T-cell (primary cell): ENCODE data around the gene ULK3. TPM values are rescaled to one million over a fixed set of nuclear protein-coding genes. Genes with fewer than 3 reads are reported as not detected.
A peak's percentile ranks its signal among the peaks of the same experiment; 100 is the strongest.

ENCODE experiments used
- ATAC-seq, 4 experiments: fragments of 200-7000 bp in 3 of 4; fragments of 150-1000 bp in 1 of 4; cut with Tn5 transposase; replicated peaks in 1 of 4; 1 replicate in 3 of 4; 2 replicates in 1 of 4; pipeline ENCODE4 v1.10.0; 2021; ENCODE audit warnings: moderate library complexity in 3 of 4, mild to moderate bottlenecking in 2 of 4, moderate number of reproducible peaks in 1 of 4
- CTCF ChIA-PET, 2 donors: fragments of 300-600 bp; sonication (Branson Sonifier 250); formaldehyde crosslinking; loops; one replicate each; lab custom pipeline; 2022; ENCODE audit warnings: antibody characterized with exemption in 2 of 2; lab: Charles Lee
- POLR2A ChIA-PET, 2 donors: fragments of 300-600 bp; sonication (Branson Sonifier 250); formaldehyde crosslinking; loops; one replicate each; lab custom pipeline; 2022; ENCODE audit warnings: antibody characterized with exemption in 2 of 2; lab: Charles Lee
- DNase-seq, 35 experiments: peaks; one replicate each; pipeline versions ENCODE4 v3.0.0 to v3.0.0-alpha.2; 2013 to 2023
- H3K27ac ChIP-seq: one replicate; pipeline ENCODE4 v1.5.1; 2013; ENCODE audit warnings: low read length
- H3K27me3 ChIP-seq, 2 experiments: replicated peaks in 1 of 2; 1 replicate in 1 of 2; 2 replicates in 1 of 2; pipeline versions ENCODE4 v1.6.1 to v1.7.0; 2013; ENCODE audit warnings: low read length in 1 of 2, mixed read lengths in 1 of 2; ENCODE audit not compliant: control insufficient read depth in 2 of 2, insufficient read depth in 2 of 2; ENCODE audit errors: extremely low read depth in 1 of 2
- H3K36me3 ChIP-seq, 2 donors: 1 replicate in 1 of 2; 2 replicates in 1 of 2; pipeline versions ENCODE4 v1.6.1 to v1.7.0; 2013; ENCODE audit warnings: low read length in 1 of 2; ENCODE audit not compliant: control insufficient read depth in 2 of 2, insufficient read depth in 1 of 2; ENCODE audit errors: extremely low read depth in 1 of 2
- H3K4me1 ChIP-seq, 2 experiments: 1 replicate in 1 of 2; 2 replicates in 1 of 2; pipeline versions ENCODE4 v1.6.1 to v1.7.0; 2013; ENCODE audit warnings: low read length in 2 of 2, mixed read lengths in 1 of 2; ENCODE audit not compliant: insufficient read depth in 2 of 2, control insufficient read depth in 1 of 2; ENCODE audit errors: extremely low read depth in 1 of 2
- H3K4me3 ChIP-seq, 2 donors: 1 replicate in 1 of 2; 2 replicates in 1 of 2; pipeline versions ENCODE4 v1.5.1 to v1.7.0; 2013; ENCODE audit warnings: mild to moderate bottlenecking in 2 of 2, low read length in 1 of 2, moderate library complexity in 1 of 2; ENCODE audit not compliant: control insufficient read depth in 1 of 2; ENCODE audit errors: extremely low read depth in 1 of 2
- H3K9me3 ChIP-seq: 2 replicates; pipeline ENCODE4 v1.7.0; 2013
- H3K27ac Mint-ChIP-seq, 2 donors: one replicate each; pipeline ENCODE4 v1.8.0; 2020 to 2021; ENCODE audit warnings: mild to moderate bottlenecking in 2 of 2, mixed read lengths in 2 of 2
- H3K27me3 Mint-ChIP-seq, 2 donors: one replicate each; pipeline ENCODE4 v1.8.0; 2021 to 2022; ENCODE audit warnings: mixed read lengths in 2 of 2
- H3K36me3 Mint-ChIP-seq: one replicate; pipeline ENCODE4 v1.8.0; 2021; ENCODE audit warnings: mixed read lengths
- H3K4me1 Mint-ChIP-seq, 3 donors: one replicate each; pipeline ENCODE4 v1.8.0; 2020 to 2022; ENCODE audit warnings: mixed read lengths in 3 of 3, mild to moderate bottlenecking in 1 of 3
- H3K4me3 Mint-ChIP-seq, 3 donors: one replicate each; pipeline ENCODE4 v1.8.0; 2020 to 2022; ENCODE audit warnings: mild to moderate bottlenecking in 3 of 3, mixed read lengths in 3 of 3, moderate library complexity in 3 of 3
- H3K9me3 Mint-ChIP-seq, 3 donors: one replicate each; pipeline ENCODE4 v1.8.0; 2020 to 2022; ENCODE audit warnings: mixed read lengths in 3 of 3
- WGBS: methylation state at CpG from one replicate; pipeline ENCODE4 v1.1.5; 2013; ENCODE audit warnings: missing lambda C conversion rate; ENCODE audit not compliant: insufficient coverage; 5-methylcytosine and 5-hydroxymethylcytosine counted together
- total RNA-seq, 35 experiments: library from RNA in 6 of 35; stranded (reverse) in 6 of 35; fragments of 120-200 nt in 1 of 35; gene quantifications; one replicate each; pipeline versions ENCODE4 v1.2.1 to v1.2.4 and lab custom pipeline; 2013 to 2026

Gene ULK3
- total RNA-seq, 5 donors from 2014 or later (not counting 1 experiment from before 2014, with no cell fraction given), result 53.4 to 112 (median 101) TPM

DNA sequence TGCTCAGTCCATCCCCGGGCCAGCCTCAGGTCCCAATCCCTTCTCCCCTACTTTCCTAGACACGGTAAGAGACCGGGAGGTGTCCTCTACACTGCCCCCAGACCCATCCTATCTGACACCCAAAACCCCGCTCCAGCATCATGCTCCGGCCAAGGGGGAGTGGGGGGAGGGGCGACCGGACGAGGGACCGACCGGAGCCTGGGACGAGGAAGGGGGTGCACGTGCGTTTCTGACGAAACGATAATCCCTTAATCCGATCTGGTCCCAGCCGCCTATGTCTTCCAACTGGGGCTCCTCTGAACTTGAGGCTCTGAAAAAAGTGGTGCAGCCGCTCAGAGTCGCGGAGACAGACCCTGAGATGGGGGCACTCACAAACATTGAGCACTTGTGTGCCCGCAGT is 16.0 kb downstream of the ULK3 start:
- Histone ChIP-seq H3K4me3 (no peak overlapping the region), H3K27ac (no peak overlapping the region), H3K27me3 (peaks cover 2 to 39% of the 10 kb centered on the region in 2 experiments), H3K9me3 (no peaks in the 10 kb centered on the region), H3K4me1 (peaks cover 0 to 11% of the 10 kb centered on the region in 2 experiments), H3K36me3 (no peaks in the 10 kb centered on the region)
- DNase-seq (no peak), ATAC-seq (no peak)
- H3K4me1 Mint-ChIP-seq, result peaks cover 0 to 6% (median 0%) of the 10 kb centered on the region in 3 donors
- H3K27me3 Mint-ChIP-seq, result peaks cover 14 to 28% of the 10 kb centered on the region in 2 donors
- WGBS, result 33% methylated on average over 16 of the region's 21 CpGs
- CTCF ChIA-PET, result interaction anchor here in 1 of 2 donors (0.6 to 1.1 kb wide), 2 partner anchors 34 to 168 kb away, joined by 3 read pairs; partner anchors contain the start of gene SCAMP5
- H3K9me3 Mint-ChIP-seq, result no peaks in the 10 kb centered on the region
- no peak overlapping the region for H3K4me3 Mint-ChIP-seq
- H3K36me3 Mint-ChIP-seq, result no peaks in the 10 kb centered on the region
- POLR2A ChIA-PET, result interaction anchor here in 1 of 2 donors (0.6 kb wide), 1 partner anchor 168 kb away, joined by 5 read pairs; no protein-coding TSS in a partner anchor
- H3K27ac Mint-ChIP-seq, result no peak overlapping the region

DNA sequence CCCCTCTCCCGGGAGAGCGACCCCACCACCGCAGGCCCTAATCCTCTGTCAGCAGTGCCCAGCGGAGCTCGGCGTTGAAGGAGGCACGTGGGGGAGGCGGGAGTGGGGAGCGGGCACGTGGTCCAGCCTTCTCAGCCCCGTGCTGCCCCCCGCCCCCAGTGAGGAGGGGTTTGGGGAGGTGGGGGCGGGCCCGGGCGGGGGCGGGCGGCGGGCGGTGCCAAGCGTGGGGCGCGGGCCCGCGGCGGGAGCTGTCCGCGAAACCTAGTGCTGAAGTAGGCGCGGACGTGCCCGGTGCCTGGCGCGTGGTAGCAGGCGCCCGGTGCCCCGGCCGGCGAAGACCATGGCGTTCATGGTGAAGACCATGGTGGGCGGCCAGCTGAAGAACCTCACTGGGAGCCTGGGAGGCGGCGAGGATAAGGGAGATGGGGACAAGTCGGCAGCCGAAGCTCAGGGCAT is 16.6 kb downstream of the ULK3 start, which contains the start of gene CPLX3:
TSS of gene CPLX3 (plus strand) at position 264 of the 456 bp plus-strand sequence. CDS start at position 341, 77 bp downstream.
- Mint-ChIP-seq H3K27me3 (peaks cover 14 to 28% of the 10 kb centered on the region in 2 donors), H3K9me3 (no peaks in the 10 kb centered on the region), H3K36me3 (no peaks in the 10 kb centered on the region), H3K27ac (no peak within 1 kb of the TSS), H3K4me1 (peaks cover 0 to 6% (median 0%) of the 10 kb centered on the region in 3 donors), H3K4me3 (no peak within 1 kb of the TSS)
- POLR2A ChIA-PET, result interaction anchor here (0.7 kb wide), 2 partner anchors 10 to 728 kb away, joined by 4 to 14 read pairs; no protein-coding TSS in a partner anchor
- 19% methylated on average over 13 of the region's 44 CpGs for WGBS
- H3K36me3 ChIP-seq, result no peaks in the 10 kb centered on the region
- no peak within 1 kb of the TSS for H3K4me3 ChIP-seq
- no peaks in the 10 kb centered on the region for H3K9me3 ChIP-seq
- H3K27ac ChIP-seq, result no peak within 1 kb of the TSS
- CTCF ChIA-PET, result interaction anchor here in 1 of 2 donors (0.6 to 1.2 kb wide), 3 partner anchors 33 to 169 kb away, joined by 3 to 6 read pairs (median 3); partner anchors contain the start of gene SCAMP5
- H3K4me1 ChIP-seq, result peaks cover 0 to 11% of the 10 kb centered on the region in 2 experiments
- DNase-seq (peak in 27 of 35 experiments; percentile 8 to 70 (median 42)), ATAC-seq (peak; percentile 68 to 89 (median 76))
- peaks cover 2 to 39% of the 10 kb centered on the region in 2 experiments for H3K27me3 ChIP-seq

DNA sequence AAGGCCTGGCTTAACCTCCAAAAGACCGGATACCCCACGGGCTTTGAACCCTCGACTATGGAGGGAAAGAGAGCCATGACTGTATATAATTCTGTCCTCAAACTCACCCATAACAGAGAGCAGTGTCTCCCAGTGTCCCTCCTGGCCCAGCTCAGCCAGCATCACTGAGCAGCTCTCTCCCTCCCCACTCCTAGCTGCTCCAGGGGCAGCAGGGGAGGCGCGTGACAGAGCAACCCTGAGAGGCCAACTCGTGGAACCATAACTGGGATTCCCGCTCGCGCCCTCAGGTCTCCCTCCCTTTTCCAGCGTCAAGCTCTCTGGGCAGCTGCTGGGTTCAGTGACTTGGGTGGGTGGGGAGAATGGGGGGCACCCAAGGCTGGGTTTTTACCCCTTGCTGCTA is 17.1 kb downstream of the ULK3 start:
- peaks cover 2 to 41% of the 10 kb centered on the region in 2 experiments for H3K27me3 ChIP-seq
- H3K36me3 ChIP-seq, result no peaks in the 10 kb centered on the region
- H3K4me1 ChIP-seq, result peaks cover 0 to 11% of the 10 kb centered on the region in 2 experiments
- H3K27me3 Mint-ChIP-seq, result peaks cover 14 to 28% of the 10 kb centered on the region in 2 donors
- ChIA-PET CTCF (interaction anchor here (0.6 to 1.2 kb wide), 4 partner anchors 25 to 169 kb away, joined by 3 to 7 read pairs (median 4); partner anchors contain the start of gene SCAMP5 (in 1 of the 2)), POLR2A (interaction anchor here (0.7 kb wide), 2 partner anchors 11 to 728 kb away, joined by 4 to 14 read pairs; no protein-coding TSS in a partner anchor)
- no peaks in the 10 kb centered on the region for H3K36me3 Mint-ChIP-seq
- H3K4me3 Mint-ChIP-seq, result no peak overlapping the region
- H3K9me3 Mint-ChIP-seq, result no peaks in the 10 kb centered on the region
- no CpG with 5 or more reads among the region's 10 CpGs for WGBS
- ATAC-seq, result peak in 1 of 4 experiments; percentile 10
- H3K9me3 ChIP-seq, result no peaks in the 10 kb centered on the region
- no peak overlapping the region for H3K27ac ChIP-seq
- peaks cover 0 to 6% (median 0%) of the 10 kb centered on the region in 3 donors for H3K4me1 Mint-ChIP-seq
- no peak overlapping the region for H3K27ac Mint-ChIP-seq
- no peak overlapping the region for H3K4me3 ChIP-seq
- no peak for DNase-seq

GRCh38 chr15:74824976-74825375 is 18.0 kb downstream of the ULK3 start:
- DNase-seq (no peak), ATAC-seq (no peak)
- Mint-ChIP-seq H3K4me3 (no peak overlapping the region), H3K27me3 (peaks cover 14 to 28% of the 10 kb centered on the region in 2 donors), H3K9me3 (no peaks in the 10 kb centered on the region), H3K4me1 (peaks cover 0 to 6% (median 0%) of the 10 kb centered on the region in 3 donors), H3K36me3 (no peaks in the 10 kb centered on the region), H3K27ac (no peak overlapping the region)
- Histone ChIP-seq H3K4me1 (peaks cover 0 to 13% of the 10 kb centered on the region in 2 experiments), H3K4me3 (no peak overlapping the region), H3K36me3 (no peaks in the 10 kb centered on the region), H3K27me3 (peaks cover 2 to 47% of the 10 kb centered on the region in 2 experiments), H3K9me3 (no peaks in the 10 kb centered on the region), H3K27ac (no peak overlapping the region)
- ChIA-PET CTCF (no interaction called here), POLR2A (no interaction called here)
- WGBS, result 86% methylated on average over 6 of the region's 7 CpGs

- DNase-seq (no peak), ATAC-seq (no peak)
- CTCF ChIA-PET, result interaction anchor here (0.6 to 1.0 kb wide), 2 partner anchors 52 to 169 kb away, joined by 3 to 5 read pairs; no protein-coding TSS in a partner anchor
- Histone ChIP-seq H3K36me3 (no peaks in the 10 kb centered on the region), H3K4me3 (no peak overlapping the region), H3K27ac (no peak overlapping the region), H3K27me3 (peaks cover 2 to 47% of the 10 kb centered on the region in 2 experiments), H3K4me1 (peaks cover 0 to 22% of the 10 kb centered on the region in 2 experiments), H3K9me3 (no peaks in the 10 kb centered on the region)
- H3K4me1 Mint-ChIP-seq, result peaks cover 0 to 16% (median 8%) of the 10 kb centered on the region in 3 donors
- H3K27me3 Mint-ChIP-seq, result peaks cover 13 to 22% of the 10 kb centered on the region in 2 donors
- POLR2A ChIA-PET, result no interaction called here
- no peak overlapping the region for H3K27ac Mint-ChIP-seq
- WGBS, result 84% methylated on average over 5 of the region's 6 CpGs
- no peaks in the 10 kb centered on the region for H3K36me3 Mint-ChIP-seq
- H3K4me3 Mint-ChIP-seq, result no peak overlapping the region
- no peaks in the 10 kb centered on the region for H3K9me3 Mint-ChIP-seq
Measured at GRCh38 chr15:74823324-74823723, 19.6 kb downstream of the ULK3 start.

- peaks cover 2 to 46% of the 10 kb centered on the region in 2 experiments for H3K27me3 ChIP-seq
- no peak for DNase-seq
- H3K4me3 Mint-ChIP-seq, result no peak overlapping the region
- H3K27ac Mint-ChIP-seq, result no peak overlapping the region
- H3K4me3 ChIP-seq, result no peak overlapping the region
- no peak for ATAC-seq
- H3K9me3 ChIP-seq, result no peaks in the 10 kb centered on the region
- peaks cover 0 to 19% (median 8%) of the 10 kb centered on the region in 3 donors for H3K4me1 Mint-ChIP-seq
- H3K36me3 ChIP-seq, result no peaks in the 10 kb centered on the region
- WGBS, result 88% methylated on average over 2 of the region's 4 CpGs
- ChIA-PET CTCF (interaction anchor here in 1 of 2 donors (1.0 kb wide), 1 partner anchor 51 kb away, joined by 3 read pairs; no protein-coding TSS in a partner anchor), POLR2A (no interaction called here)
- no peak overlapping the region for H3K27ac ChIP-seq
- peaks cover 2 to 15% of the 10 kb centered on the region in 2 donors for H3K27me3 Mint-ChIP-seq
- no peaks in the 10 kb centered on the region for H3K36me3 Mint-ChIP-seq
- no peaks in the 10 kb centered on the region for H3K9me3 Mint-ChIP-seq
- H3K4me1 ChIP-seq, result peaks cover 0 to 24% of the 10 kb centered on the region in 2 experiments
Measured at GRCh38 chr15:74822233-74822632, 20.7 kb downstream of the ULK3 start.
